NCI-H345 treated with DMSO at 0.1 percent for 48 hours (cell line): ENCODE data around the gene CDH16.

Experiments
- DNase-seq: peaks from one replicate; lab custom pipeline; 2025; ENCODE audit not compliant: unreplicated experiment; lab: John Stamatoyannopoulos, UW

Gene CDH16

DNA sequence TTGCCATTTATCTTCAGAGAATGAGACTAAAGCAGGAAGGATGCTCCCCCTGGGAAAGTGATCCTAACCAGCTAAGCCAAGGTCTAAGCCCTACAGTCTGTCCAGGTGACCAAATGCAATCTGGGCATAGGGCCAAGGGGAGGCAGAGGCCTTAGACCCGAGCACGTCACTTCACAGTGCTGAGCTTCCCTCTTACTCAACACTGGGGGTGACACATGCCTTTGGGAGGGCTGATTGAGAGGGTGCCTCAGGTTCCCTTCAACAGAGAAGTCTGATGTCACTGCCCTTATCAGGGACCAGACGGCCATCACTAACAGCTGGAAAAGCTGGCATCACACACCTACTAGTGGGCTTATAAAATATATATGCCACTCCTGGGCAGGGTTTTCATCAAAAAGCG, 11.5 kb upstream of the CDH16 start:
- no peak for DNase-seq

DNA sequence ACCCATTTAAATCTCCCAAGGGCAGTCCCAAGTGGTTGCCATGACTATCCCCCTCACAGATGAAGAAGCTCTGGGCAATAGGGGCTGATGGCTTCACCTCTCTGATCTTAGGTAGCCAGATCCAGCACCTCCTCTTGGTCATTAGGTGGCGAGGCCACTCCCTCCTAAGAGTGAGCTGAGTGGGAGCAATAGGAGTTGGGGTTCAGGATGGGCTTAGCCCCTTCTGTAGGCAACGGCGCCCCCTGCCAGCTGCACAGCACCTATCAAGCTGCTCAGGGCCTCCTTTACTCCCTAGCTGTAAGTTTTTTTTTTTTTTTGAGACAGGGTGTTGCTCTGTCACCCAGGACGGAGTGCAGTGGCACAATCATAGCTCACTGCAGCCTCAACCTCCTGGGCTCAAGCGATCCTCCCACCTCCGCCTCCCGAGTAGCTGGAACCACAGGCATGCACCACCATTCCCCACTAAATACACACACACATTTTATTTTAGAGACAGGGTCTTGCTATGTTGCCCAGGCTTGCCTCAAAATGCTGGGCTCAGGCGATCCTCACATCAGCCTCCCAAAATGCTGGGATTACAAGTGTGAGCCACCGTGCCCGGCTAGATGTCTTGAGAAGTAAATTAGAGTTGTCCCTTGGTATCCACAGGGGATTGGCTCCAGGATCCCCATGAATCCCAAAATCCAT, 10.2 kb upstream of the CDH16 start:
- no peak for DNase-seq

DNA sequence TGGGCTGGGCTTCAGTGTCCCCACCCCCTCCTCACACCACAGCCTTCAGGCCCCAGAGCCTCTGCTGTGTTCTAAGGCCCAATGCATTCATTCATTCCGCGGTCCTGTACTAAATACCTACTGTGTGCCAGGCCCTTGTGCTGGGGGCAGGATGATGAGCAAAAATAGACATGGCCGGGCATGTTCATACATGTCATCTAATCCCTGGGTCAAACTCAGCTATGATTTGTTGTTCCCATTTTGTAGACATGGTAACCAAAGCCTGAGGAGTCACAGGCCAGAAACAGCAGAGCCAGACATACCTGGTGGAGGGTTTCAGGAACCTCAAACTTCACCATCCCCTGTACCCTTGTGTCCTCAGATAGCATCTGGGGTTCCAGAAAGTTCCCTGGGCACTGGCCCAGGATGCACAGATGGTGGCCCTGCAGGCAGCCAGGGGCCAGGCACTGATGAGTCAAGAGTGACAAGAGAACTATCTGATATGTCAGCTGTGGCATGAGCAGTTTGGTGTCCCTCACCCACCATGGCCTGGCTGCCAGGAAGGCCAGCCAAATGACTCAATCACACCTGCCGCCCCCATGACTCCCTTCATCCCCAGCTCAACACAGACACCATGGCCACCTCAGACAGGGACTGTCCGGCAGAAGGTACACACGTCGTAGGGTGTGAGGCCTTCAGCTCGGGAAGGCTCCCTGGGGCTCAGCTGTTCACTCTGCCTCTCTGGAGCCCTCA, 9.4 kb upstream of the CDH16 start:
- DNase-seq: no peak

DNA sequence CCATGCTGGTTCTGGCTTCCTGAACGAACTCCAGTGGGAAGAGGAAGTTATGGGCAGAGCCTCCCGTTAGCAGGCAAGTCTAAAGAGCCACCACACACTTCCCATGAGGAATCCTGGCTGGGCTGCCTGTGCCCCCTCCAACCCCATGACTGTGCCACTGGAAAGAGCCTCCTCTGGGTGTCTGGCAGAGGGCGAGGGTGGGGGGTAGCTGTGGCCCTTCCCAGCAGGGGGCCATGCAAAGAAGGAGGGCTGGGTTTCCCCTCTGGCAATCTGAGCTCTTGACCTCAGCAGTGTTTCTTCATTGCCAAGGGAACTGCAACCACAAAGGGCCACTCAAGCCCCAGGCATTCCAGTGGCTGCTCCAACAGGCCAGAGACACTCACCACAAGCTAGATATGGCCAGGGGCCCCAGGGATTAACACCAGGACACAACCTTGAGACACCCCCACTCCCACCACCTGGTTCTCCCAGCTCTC, 8.3 kb upstream of the CDH16 start:
- no peak for DNase-seq

DNA sequence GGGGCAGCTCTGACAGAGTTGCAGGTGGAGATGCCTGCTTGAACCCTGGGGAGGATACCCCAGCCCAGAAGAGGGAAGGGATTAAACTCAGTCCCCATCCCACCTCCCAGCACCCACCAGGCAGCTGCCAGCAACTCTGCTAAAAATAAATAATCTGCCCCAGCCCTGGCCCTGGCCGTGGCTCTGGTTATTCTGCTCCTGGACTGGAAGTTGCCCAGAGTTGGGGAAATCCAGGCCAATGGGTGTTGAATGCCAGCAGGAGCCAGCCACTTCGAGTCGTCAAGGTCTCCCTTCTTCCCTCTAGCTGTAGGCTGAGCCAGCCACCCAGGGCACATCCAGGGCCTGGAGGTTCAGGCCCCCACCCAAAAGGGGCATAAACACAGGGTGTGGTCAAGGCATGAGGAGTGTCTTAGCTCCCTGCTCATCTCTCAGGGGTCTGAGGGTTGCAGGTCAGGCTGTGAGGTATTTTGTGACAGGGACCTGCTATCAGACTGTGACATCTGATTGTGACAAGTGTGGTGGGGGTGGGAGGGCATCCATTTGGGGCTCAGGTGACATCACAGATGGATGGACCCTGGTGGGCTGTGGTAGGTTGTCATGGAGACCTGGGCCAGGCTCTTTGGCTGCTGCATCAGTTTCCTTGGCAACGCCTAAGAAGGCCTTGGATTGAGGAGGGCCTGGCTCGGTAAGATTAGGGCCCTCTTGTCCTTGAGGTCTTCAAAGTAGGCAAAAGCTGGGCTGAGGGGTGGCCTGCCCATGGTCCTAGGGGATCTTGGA, 7.7 kb upstream of the CDH16 start:
- no peak for DNase-seq

DNA sequence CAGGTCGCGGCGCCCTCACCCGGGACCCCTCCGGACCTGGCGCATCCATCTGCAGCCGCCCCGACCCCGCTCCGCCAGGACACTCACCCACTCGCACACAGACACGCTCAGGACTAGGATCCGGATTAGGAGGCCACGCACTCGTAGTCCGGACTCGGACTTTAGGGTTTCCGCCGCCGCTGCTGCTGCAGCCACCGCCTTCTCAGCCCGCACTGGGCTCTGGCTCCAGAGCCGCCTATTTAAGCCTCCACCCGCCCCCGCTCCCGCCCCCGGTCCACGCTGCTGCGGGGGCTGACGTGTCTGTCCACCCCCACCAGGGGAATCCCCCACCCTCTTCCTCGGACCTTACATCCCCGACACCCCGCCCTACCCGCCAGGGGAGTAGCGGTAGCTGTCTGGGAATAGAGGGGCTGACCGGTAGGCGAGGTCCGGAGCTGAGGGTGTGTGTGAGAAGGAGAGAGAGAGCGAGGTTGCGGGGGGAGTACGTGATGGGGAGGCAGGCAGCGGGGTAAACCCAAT, 6.7 kb upstream of the CDH16 start, which contains the start of gene RRAD:
TSS of gene RRAD (minus strand) at position 214 of the 519 bp plus-strand sequence. CDS start 356 bp downstream, outside the sequence.
- DNase-seq: no peak

DNA sequence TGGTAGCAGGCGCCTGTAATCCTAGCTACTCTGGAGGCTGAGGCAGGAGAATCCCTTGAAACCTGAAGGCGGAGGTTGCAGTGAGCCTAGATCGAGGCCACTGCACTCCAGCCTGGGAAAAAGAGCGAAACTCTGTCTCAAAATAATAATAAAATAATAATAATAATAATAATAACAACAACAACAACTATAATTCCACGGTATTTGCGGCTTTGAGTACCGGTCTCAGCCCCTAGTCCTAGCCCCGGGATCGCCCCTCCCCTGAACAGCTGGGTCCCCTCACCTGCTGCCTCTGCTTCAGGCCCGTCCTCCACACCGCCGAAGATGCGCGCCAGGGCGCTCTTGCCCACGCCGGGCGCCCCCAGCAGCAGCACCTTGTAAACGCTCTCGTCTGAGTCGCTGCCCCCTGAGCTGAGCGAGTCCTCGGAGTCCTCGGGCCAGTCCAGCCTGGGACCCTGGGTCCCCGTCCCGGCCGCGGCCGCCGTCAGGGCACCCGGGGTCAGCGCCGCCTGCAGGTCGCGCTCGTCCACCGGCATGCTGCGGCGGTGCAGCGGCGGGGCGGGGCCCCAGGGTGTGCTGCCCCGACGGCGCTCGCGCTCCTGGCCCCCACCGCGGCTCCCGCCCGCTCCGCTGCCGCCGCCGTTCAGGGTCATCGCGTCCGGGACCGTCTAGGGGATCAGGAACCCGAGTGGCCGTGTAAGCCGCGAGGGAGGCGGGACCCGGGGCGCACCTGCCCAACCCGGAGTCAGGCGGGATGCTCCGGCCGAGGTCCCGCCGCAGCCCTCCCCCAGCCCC, 6.0 kb upstream of the CDH16 start:
- DNase-seq: no peak

DNA sequence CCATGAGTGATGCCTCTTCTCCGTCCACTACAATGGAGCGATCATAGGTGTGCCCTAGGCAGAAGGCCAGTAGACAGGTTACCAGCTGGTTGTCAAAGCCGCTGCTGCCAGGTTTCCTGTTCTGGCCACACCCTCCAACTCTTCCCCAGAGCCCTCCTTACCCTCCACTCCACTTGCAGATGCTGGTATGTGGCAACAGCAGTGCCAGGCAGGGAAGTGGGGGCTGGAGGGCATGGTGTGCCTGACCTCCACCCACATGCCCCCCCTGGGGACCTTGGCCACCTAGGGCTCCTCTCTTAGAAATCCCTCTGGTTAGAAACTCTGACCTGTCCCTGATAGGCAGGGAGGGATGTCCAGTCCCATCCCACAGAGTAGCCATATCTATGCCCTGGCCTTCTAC, 5.2 kb upstream of the CDH16 start:
- no peak for DNase-seq

DNA sequence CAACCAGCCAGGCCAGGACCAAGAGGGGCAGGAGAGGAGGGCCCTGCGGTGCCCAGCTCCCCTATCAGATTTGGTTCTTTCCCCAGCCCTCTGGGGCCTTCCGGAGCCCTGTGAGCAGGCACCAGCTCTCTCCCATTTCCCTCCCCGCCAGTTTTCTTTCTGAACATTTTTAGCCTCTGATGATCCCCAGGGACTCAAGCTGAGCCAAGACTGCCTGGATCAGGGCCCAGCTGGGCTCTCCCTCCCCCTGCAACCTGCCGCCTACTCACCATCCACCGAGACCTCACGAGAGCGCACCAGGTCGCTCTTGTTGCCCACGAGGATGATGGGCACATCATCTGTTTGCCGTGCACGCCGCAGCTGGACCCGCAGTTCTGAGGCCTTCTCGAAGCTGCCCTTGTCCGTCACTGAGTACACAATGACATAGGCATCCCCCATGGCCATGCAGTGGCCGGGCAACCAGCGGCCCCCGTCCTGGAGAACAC, 4.6 kb upstream of the CDH16 start:
- no peak for DNase-seq

DNA sequence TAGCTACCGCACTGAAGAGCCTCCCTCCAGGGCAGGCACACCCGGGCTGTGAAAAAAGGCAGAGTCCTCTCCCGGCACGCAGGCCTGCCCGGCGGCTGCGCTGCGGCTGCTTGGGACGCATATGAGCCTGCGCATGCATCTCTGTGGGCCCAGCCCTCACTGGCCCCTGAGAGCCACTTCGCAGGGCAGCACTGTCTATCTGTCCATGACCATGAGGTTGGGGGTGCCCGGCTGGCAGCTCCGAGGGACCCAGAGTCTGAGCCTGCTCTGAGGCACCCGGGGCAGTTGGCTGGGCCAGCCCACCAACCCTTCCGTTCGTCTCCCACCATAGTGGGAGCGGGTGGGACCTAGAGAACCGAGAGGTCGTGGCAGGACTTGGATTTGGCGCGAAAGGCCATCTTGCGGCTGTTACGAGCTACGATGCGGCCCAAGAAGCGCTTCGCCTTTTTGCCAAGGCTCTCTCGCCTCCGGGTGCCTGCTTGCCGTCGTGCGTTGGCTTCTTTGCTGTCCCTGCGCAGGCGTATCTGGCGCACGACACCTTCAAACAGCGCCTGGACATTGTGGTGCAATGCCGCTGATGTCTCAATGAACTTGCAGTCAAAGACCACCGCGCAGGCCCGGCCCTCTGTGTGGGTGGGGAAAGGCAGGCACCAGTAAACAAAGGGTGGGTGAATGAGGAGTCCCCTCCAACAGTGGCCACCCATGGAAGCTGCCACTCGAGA, 3.2 kb upstream of the CDH16 start:
- no peak for DNase-seq

DNA sequence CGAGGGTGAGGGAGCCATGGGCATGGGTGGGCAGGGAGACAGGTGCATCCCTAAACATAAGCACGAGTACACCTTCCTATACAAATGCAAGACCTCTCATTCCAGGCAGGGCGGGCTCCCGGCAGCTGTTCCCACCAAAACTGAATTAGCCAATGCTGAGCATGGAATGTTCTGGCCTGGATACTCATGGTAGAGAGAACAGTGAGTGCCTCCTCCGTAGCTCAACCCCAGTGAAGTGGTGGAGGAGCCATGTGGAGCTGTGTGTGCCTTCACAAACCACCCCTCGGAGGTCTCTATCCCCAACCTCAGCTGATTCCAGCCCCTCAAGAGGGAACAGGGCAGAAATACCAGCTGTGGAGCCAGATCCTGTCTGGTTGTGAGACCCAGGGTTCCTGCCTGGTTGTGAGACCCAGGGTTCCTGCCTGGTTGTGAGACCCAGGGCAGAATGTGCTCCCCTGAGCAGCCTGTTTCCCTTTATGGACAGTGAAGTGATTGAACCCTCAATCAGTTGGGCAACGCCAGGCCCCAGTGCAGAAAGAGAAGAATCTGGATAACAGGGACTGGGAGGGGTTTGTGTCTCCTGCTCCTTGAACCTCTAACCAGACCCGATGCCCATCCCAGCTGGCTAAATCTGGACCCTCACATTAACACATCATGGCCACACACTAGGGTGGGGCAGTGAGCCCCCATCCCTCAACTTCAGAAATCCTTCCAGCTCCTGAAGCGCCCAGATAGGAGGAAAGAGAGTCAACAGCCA, 2.4 kb upstream of the CDH16 start:
- no peak for DNase-seq

DNA sequence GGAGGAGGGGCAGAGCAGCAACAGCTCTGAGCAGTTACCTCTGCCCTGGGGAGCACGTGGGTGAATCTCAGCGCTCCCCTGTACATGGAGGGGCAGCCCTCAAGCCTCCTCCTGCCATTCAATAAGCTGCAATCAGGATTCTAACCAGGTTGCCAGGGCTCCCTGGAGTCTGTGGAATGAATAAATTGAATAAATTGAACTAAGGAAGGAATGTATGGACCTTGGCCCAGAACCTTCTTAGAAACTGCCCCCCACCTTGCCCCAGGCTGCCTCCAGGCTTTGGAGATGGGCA, 1.6 kb upstream of the CDH16 start:
- DNase-seq: no peak

DNA sequence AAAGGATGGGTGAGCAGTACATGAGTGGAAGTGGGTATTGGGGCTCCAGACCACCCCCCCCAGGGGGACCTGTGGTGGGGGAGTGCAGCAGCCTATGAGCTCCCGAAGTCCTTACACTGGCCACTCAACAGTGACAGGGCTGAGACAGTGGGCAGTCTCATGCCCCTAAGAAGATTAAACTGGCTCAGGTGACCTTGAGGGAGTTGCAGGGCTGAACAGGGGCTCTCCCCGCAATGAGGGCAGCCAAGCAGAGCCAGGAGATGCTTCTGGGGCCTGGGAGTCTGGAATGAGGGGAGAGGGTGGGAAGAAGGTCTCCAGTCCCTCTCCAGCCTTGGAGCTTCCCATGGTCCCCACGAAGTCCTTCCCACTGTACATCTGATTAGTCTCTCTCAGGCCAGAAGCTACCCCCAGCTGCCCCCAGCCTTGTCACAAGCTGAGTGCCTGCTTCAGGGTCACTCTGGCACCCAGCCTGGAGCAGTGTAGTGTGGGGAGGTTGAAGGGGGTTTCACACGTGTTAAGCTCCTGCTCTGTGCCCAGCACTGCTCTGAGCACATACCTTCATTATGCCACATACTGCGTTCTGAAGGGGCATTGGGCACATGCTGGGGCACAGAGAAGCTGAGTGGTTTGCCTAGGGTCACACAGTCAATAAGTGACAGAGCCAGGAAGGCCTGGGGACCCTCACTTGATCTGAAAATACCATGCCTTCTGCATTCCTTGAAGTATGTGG, 1.0 kb upstream of the CDH16 start:
- no peak for DNase-seq

DNA sequence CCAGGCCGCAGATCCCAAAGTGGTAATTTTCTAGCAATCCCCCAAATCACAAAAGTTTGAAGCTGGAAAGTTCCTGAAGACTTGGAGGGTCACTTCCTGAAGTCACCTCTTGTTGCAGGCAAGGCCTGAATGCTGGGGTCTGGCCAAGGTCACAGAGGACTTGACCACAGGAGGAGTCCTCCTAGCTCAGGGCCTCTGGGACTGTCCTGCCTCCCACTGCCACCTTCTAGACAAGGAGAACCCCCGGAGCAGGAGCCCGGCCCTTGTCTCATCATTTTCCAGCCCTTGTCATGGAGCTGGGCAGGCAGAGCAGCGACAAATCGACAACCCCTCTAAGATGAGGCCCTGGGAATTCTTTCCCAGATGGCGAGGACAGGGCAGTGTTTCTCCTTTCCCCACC, 330 bp downstream of the CDH16 start:
- no peak for DNase-seq

DNA sequence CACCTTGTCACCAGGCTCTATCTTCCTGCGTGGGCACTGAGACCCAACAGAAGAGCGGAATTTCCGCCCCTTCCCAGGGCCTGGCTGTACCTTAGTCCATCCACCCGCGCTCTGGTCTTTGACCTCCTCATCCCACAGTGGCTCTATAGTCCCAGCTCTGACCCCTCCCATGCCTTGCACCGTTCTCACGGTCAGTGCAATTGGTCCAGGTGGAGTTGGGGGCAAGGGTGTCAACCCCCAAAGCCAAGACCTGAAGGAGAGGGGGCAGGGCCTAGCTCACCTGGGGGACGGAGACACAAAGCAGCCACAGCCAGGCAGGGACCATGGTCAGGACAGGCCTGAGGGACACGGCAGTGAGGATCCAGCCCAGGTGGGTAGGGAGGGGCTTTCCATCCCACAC, 944 bp downstream of the CDH16 start:
- DNase-seq: no peak

DNA sequence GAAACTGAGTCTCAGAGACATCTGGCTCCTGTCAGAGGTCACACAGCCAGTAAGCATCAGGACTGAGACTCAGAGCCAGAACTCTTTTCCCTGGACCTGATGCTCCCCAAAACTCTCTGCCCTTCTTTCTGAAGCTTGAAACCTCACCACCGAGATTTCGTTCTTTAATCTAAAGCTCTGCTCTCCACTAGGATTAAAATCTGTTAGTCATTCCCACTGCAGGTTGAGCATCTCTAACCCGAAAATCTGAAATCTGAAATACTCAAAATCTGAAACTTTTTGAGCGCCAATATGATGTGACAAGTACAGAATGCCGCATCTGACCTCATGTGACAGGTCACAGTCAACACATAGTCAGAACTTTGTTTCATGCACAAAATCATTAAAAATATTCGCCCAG, 2.2 kb downstream of the CDH16 start:
- DNase-seq: no peak

DNA sequence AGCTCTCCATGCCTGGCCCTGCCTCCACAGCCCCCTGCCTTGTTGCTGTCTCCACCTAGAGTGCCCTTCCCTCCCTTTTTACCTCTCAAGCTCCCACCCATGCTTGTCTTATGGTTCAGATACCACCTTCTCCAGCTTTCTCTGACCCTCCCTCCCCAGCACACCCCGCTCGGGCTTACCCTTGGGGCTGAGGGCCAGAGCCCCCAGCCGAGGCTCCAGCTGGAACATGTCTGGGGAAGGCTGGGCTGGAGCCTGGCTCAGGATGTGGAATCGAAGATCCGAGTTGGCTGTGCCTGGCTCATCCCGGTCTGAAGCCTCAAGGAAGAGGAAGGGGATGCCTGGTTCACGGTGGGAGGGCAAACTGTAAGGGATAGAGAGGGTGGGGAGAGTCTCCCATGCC, 3.6 kb downstream of the CDH16 start:
- DNase-seq: no peak

DNA sequence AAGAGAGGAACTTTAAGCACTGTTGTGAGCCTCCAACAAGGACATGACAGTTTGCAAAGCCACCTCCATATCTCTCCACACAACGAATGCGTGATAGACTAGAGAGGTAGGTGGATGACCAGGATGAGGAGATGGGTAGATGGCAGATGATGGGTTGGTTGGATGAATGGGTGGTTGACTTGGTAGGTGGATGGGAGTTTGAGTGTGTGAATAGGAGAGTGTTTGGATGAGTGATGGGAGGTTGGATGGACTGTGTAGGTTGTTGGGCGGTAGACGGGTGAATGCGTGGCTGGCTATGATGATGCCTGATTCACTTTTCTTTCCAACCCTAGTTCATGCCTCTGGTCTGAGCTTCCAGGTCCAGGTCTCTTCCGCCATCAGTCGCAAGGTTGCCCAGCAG, 4.1 kb downstream of the CDH16 start:
- no peak for DNase-seq

DNA sequence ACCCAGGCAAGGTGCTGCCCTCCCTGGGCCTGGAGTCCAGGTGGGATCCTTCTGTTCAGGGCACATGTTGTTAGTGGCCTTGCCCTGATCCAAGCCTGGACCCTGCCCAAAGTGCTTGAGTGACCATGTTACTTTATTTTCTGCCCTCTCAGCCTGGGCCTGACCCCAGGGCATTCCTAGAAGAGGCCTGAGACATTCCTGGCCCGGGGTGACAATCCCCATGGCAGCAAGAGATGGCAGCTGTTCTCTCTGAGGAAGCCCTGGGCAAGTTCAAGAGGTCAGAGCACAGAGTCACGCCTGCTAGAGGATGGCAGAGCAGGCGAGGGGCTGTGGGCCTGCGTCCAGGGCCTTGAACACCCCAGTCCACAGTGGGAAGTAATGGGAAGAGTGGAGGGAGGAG, 5.0 kb downstream of the CDH16 start:
- DNase-seq: no peak
